Hematopoietic multipotent progenitor cell treated with erythropoietin and hydrocortisone succinate and interleukin-3 and kit ligand, for 15 days (in vitro differentiated cells): ENCODE results near the gene CXCR3.
"Not testable (repeated sequence)": the region's sequence is repeated elsewhere in the genome, so short reads cannot be mapped to it uniquely, and the experiment has no call there.

Source experiments
- DNase-seq: peaks from one replicate; pipeline ENCODE4 v3.0.0-alpha.2; 2015; ENCODE audit warnings: low spot score

Gene CXCR3

DNA sequence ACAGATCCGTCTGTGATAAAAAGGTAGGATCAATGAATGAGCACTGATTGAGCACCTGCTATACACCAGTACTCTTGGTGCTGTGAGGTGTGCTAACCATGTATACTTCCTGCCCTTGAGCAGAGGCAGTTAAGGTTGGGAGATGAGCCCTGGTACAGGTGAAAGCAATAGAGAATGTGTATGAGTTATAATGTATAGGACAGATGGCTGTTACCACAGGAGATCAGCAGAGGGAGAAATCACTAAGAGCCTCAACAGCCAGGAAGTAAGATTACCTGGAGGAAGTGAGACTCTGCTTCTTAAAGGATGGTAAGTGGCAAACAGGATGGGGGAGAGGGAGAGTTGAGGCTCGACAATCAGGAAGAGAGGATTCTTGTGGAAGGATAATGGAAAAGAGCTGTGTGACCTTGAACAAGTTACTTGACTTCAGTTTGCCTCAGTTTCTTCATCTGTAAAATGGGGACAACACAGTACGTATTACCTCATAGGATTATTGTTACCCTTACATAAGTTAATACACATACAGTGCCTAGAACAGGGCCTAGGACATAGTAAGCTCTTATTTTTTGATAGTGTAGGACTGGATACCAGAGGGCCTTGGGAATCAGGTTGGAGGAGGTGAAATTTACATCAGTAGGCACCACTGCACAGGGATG, 9.1 kb downstream of the CXCR3 start:
- DNase-seq: no peak

DNA sequence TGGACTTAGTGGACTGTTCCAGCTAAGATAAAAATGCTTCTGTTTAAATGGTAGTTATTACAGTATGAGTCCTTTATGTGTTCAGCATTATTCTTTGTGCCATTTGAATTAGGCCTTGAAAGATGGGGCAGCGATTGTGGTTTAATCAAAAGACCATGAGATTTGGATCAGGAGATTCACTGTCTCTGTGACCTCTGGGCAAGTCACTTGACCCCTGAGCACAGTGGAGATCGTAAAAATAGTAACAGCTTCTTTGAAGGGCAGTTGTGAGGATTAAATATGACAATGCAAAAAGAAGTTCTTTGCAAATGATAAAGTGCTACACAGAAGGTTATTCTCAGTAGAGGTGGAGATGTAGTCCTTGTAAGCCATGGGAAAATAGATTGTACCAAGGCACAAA, 10.8 kb downstream of the CXCR3 start:
- no peak for DNase-seq

DNA sequence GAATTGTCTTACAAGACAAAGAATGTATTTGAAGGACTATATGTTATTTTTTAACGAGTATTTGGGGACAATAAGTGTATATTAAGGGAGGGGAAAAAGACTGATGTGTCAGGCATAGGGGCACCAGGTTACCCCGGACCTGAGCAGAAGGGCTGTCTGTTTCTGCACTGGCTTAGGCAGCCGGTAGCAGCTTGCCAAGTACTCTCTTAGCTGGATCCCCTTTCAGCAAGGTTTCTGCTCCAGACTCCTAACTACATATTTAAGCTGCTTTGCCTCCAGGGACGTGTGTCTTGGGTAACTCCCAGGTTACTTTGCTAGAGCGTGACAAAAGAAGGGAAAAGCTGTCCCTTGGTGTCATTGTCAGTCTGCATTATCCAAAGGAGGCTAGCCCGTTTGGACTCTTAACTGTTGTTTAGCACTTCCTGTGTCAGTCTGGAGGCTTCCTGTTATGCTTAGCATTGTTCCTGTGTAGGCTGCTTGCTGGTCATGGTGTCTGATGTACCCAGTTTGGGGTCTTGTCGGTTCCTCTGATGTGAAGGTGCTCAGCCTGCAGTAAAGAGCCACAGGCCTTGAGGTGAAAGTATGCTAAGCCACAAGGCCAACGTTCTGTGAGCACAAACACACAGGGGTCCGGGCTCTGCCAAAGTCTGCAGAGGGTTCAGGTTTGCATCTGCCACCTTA, 11.6 kb downstream of the CXCR3 start:
- no peak for DNase-seq

DNA sequence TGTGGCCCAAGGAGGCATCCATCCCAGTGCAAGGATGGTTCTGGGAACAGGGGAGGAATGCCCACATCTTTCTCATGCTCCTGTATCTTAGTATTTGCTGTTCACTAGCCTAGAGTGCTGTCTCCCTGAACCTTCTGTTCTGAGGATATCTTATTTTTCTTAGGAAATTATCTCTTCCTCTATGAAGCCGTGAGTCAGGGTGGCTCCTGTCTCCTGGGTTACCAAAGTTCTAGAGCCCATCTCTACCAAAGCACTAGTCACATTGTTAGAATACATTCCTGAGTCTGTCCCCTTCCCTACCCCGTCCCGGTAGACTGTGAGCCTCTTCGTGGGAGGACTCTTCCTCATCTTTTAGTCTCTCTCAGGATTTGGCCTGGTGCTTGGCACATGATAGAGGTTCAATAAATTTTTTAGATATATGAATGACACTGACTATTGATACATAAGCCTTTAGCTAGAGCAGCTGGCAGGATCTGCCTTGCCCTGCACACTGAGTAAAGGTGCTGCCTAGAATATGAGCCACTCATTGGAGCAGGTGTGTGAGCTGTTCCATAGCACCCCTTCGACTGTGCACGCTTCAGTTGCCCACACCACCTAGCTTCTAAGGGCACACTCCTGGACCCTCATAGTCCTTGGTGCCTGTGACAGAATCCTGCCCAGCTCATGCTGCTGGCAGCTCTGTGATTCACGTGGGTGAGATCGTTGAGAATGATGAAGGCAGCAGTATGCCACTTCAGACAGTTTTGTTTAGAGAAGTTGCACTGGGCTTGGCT, 13.3 kb downstream of the CXCR3 start:
- DNase-seq: no peak

DNA sequence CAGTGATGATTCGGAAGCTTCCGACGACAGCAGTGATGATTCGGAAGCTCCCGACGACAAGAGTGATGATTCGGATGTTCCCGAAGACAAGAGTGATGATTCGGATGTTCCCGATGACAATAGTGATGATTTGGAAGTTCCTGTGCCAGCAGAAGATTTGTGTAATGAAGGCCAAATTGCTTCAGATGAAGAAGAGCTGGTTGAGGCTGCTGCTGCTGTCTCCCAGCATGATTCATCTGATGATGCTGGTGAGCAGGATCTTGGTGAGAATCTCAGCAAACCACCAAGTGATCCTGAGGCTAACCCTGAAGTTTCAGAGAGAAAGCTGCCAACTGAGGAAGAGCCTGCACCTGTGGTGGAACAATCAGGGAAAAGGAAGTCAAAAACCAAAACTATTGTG, 14.2 kb downstream of the CXCR3 start:
- no peak for DNase-seq

DNA sequence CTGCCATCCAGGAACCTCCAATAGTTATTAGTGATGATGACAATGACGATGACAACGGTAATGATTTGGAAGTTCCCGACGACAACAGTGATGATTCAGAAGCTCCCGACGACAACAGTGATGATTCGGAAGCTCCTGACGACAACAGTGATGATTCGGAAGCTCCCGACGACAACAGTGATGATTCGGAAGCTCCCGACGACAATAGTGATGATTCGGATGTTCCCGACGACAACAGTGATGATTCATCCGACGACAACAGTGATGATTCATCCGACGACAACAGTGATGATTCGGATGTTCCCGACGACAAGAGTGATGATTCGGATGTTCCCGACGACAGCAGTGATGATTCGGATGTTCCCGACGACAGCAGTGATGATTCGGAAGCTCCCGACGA, 14.7 kb downstream of the CXCR3 start:
- no peak for DNase-seq

DNA sequence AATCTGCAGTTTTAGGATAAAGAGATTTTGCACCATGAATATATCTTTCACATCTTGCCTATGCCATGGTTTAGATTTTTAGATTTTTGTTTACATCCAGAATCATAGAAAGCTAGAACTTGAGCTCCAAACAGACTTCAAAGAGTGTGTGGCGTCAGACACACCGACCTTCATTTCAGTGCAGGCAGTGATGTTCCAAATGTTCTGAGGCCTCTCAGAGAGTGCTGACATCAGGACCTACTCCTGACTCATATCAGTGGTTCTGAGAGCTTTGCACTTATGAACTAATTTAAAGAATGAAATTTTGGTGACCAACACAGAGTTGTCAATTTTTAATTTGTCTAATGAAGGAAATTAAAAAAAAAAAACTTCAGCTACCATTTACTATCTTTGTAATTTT, 18.3 kb downstream of the CXCR3 start:
- DNase-seq: no peak

DNA sequence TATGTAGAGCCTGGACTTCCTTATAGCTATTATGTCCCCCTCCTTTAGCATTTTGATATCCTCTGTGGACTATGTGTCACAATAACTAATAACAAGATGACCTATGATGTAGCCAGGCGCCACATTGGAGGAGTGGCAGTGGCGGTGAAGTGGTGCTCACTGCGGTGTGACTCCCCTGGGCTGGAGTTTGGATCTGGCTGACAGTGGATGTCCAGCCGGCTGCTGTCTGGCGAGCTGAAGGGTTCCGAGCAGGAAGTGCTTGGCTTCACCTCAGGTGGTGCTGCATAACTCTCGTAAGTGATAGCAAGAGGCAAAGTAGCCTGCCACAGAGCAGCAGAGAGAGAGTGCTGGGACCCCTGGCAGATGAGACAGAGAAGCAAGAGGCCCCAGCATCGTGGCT, 25.1 kb downstream of the CXCR3 start:
- DNase-seq: not testable (repeated sequence)

DNA sequence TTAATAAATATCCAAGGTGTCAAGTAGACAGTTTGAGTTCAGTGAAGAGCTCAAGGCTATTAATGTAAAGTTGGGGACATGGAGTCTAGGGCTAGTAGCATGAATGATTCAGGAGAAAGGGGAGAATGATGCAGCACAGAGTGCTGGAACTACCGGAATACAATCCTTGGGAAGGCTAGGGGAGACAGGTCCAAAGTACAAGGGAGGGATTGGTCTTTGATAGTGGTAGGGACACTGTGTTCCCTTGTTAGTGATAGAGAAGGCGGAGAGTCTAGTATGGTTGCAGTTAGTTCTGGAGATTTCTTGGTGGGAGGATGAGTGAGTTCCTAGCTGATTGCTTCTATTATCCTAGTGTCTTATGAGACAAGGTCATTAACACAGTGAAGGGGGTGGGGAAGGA, 31.4 kb downstream of the CXCR3 start:
- no peak for DNase-seq

DNA sequence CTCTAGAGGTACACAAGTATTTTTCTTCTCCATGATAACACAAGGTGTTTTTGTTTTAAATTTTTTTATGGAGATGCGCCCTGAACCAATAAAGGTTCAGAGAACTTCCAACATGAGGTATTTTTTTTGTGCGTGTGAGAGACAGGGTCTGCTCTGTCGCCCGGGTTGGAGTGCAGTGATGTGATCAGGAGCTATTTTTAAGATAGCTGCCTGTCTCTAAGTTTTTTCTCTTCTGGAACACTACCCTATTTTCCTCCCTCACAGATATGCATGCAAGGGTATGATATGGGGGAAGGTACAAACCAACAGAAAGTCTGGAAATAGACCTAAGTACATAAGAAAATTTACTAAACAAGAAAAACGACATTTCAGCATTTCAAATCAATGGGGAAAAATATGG, 37.1 kb downstream of the CXCR3 start:
- DNase-seq: no peak

DNA sequence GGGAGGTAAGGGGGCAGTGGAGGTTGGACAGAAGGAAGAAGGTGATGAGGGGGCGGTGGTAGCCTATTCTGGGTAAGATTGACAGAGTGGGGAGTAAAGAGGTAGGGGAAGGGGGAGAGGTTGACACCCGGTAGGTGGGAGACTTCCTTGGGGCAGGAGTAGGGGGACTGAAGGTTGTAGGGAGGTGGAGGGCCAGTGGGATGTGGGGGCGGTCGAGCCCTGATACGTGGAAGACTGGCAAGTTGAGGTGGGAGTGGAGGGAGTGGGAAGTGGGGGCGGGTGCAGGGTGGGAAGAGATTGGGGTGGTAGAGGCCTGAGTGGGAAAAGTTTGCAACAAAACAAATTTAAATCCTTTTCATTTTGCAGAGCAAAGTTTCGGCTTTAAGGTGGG, 38.3 kb downstream of the CXCR3 start:
- no peak for DNase-seq

DNA sequence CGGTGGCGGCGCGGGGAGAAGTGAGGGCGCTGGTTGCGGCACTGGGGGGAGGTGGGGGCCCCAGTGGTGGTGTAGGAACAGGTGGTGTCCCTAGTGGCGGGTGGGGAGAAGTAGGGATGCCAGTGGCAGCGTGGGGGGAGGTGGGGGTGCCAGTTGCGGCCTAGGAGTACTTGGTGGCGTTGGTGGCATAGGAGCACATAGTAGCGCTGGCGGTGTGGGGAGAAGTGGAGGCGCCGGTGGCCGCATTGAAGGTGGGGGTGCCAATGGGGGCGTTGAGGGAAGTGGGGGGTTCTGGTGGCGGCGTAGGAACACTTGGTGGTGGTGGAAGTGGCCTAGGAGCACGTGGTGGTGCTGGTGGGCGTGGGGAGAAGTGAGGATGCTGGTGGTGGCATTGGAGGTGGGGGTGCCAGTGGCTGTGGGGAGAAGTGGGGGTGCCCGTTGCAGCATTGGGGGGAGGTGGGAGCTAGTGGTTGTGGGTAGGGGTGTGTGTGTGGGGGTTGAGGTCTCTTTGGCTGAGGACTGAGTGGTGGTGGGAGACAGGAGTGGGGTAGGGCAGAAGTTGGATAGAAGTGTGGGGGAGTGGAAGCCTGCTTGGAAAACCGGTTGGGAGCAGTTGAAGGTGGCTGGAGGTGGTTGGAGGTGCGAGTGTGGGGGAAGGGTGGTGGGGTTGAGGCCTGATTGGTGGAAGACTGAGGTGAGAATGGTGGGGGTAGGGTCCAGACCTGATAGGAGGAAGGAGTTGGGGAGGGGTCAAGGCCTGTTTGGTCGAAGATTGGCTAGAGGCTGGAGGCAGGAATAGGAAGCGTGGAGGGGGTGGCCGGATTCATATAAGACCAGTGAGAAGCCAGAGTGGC, 38.9 kb downstream of the CXCR3 start:
- no peak for DNase-seq

DNA sequence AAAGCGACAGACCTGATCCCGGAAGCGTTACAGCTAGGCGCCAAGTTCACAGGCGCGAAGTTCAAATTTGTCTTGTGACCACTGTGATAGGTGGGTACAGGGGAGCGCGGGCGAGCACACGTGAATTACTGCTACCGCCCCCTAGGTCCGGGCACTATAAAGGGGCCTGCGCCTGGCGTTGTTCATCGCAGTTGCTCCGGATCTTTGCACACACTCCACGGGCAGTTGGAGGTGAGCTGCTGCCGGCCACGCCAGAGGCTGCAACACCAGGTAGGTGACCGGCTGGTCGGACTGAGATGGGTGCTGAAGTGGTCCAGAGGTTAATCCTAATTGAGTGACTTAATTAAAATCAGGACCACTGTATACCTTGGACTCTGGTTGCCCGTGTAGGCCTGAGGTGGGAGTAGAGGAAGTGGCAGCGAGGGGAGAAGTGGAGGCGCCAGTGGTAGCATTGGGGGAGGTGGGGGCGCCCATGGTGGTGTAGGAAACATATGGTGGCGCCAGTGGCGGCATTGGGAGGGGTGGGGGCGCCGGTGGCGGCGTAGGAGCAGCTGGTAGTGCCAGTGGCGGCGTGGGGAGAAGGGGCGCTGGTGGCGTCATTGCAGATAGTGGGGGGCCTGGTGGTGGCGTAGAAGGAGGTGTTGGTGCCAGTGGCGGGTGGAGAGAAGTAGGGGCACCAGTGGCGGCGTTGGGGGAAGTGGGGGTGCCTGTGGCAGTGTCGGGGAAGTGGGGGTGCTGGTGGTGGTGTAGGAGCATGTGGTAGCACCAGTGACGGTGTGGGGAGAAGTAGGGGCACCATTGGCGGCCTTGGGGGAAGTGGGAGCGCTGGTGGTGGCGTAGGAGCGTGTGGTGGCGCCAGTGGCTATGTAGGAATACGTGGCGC, 39.8 kb downstream of the CXCR3 start, which contains the start of gene GCNA:
TSS of gene GCNA (plus strand) at position 185 of the 883 bp plus-strand sequence. CDS start 2,385 bp downstream, outside the sequence.
- DNase-seq: no peak

DNA sequence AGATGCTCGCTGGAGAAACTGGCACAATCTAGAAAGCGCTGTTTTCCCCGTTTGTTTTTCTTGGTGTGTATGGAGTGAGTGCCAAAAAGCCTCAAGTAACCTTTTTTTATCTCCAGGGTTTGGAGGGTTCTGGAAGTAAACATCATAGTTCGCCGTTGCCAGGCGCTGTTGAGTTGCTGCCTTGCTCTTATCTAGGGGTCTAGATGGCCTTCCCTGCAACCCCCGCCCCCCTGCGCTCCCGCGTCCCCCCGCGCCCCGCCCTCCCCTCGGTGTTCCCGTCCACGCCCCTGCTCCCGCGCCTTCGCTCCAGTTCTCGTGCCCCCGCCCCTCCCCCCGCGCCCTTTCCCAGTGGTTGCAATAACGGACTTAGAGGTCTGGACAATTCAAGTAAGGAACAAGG, 40.6 kb downstream of the CXCR3 start:
- no peak for DNase-seq

DNA sequence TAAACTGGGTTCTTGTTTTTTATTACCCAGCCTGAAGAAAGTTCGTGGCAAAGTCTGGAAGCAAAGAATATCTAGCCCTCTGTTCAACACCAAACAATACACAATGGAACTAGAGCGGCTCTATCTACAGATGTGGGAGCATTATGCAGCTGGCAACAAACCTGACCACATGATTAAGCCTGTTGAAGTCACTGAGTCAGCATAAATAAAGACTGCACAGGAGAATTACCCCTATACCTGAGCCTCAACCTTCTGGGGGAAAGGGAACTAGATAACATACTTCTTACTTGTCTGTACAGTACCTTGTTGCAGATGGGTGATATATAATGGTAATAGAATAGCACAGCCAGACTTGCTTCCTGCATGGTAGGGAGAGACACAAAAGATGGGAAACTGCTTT, 44.7 kb downstream of the CXCR3 start:
- DNase-seq: no peak

DNA sequence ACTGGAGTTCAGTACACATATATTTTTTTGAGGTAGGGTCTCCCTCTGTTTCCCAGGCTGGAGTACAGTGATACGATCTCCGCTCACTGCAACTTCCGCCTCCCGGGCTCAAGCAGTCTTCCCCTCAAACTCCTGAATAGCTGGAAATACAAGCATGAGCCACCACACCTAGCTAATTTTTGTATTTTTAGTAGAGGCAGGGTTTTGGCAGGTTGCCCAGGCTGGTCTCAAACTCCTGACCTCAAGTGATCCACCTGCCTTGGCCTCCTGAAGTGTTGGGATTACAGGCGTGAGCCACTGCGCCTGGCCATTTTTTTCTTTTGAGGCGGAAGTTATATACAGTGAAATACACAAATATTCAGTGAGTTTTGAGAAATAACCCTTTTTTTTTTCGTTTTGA, 46.9 kb downstream of the CXCR3 start:
- not testable (repeated sequence) for DNase-seq
